SU-DHL-6 (cell line): Measurements from ENCODE around the gene RASSF5.
"Not testable (repeated sequence)": the region's sequence is repeated elsewhere in the genome, so short reads cannot be mapped to it uniquely, and the experiment has no call there.

Experiments used
- H2AFZ ChIP-seq: fragments of 200-600 bp; sonication (generic); 2 replicates; pipeline ENCODE4 v1.6.1; 2014; ENCODE audit warnings: low read depth, mild to moderate bottlenecking, moderate library complexity, mixed read lengths, antibody characterized with exemption, low read length; ENCODE audit not compliant: severe bottlenecking
- H3F3A ChIP-seq: fragments of 200-600 bp; shearing (Covaris generic); 2 replicates; pipeline ENCODE4 v1.6.0; 2016; ENCODE audit warnings: antibody characterized with exemption, mild to moderate bottlenecking; ENCODE audit not compliant: insufficient read depth
- H3K27ac ChIP-seq: fragments of 200-600 bp; sonication (generic); 2 replicates; pipeline ENCODE4 v1.5.1; 2016; ENCODE audit warnings: low read depth, mild to moderate bottlenecking, low read length, moderate library complexity, mixed read lengths
- H3K27me3 ChIP-seq: fragments of 200-600 bp; sonication (generic), shearing (Covaris generic); 2 replicates; pipeline ENCODE4 v1.6.0; 2014; ENCODE audit warnings: mild to moderate bottlenecking, low read length
- H3K36me3 ChIP-seq: fragments of 200-600 bp; sonication (generic); 2 replicates; pipeline ENCODE4 v1.6.1; 2014; ENCODE audit warnings: mild to moderate bottlenecking, low read length, mixed read lengths
- H3K4me2 ChIP-seq: fragments of 300-600, 200-600 bp; shearing (Covaris generic), sonication (generic); 2 replicates; pipeline ENCODE4 v1.6.0; 2014; ENCODE audit warnings: low read length, low read depth, mild to moderate bottlenecking; ENCODE audit not compliant: poor library complexity, severe bottlenecking
- H3K4me3 ChIP-seq: fragments of 200-600 bp; sonication (generic); 2 replicates; pipeline ENCODE4 v1.5.1; 2014; ENCODE audit warnings: antibody characterized with exemption, low read length, mild to moderate bottlenecking, mixed read lengths; ENCODE audit not compliant: insufficient read depth, poor library complexity, severe bottlenecking
- H3K79me2 ChIP-seq: fragments of 200-600 bp; sonication (generic); 2 replicates; pipeline ENCODE4 v1.6.1; 2014; ENCODE audit warnings: mild to moderate bottlenecking, low read length, moderate library complexity; ENCODE audit not compliant: insufficient read depth
- H3K9ac ChIP-seq: fragments of 200-600 bp; sonication (generic); 2 replicates; pipeline ENCODE4 v1.7.0; 2014; ENCODE audit warnings: mild to moderate bottlenecking, low read length
- H3K9me2 ChIP-seq: fragments of 200-600 bp; sonication (generic); replicated peaks from 2 replicates; pipeline ENCODE4 v1.6.1; 2014; ENCODE audit warnings: low read length; ENCODE audit not compliant: insufficient read depth
- H3K9me3 ChIP-seq: fragments of 200-600 bp; sonication (generic); 2 replicates; pipeline ENCODE4 v1.6.1; 2014; ENCODE audit warnings: low read length, mixed read lengths; ENCODE audit not compliant: insufficient read depth
- H4K20me1 ChIP-seq: fragments of 200-600 bp; sonication (generic); 2 replicates; pipeline ENCODE4 v1.6.1; 2014; ENCODE audit warnings: low read depth, mild to moderate bottlenecking, antibody characterized with exemption, low read length, moderate library complexity, mixed read lengths
- CTCF ChIP-seq: fragments of 200-600 bp; sonication (generic); IDR thresholded peaks from one replicate; pipeline ENCODE4 v1.5.1; 2017; ENCODE audit warnings: antibody characterized with exemption, mild to moderate bottlenecking, low read length, moderate library complexity; ENCODE audit not compliant: insufficient read depth, poor library complexity, severe bottlenecking
- EZH2phosphoT487 ChIP-seq: fragments of 200-600 bp; sonication (generic), shearing (Covaris generic); conservative IDR thresholded peaks from 2 replicates; pipeline ENCODE4 v1.6.1; 2018; ENCODE audit warnings: mild to moderate bottlenecking, antibody characterized with exemption, low read length, moderate library complexity, mixed read lengths

RASSF5 gene

GRCh38 chr1:206578978-206579374 lies 71.6 kb downstream of the RASSF5 start:
- Histone ChIP-seq H3K36me3 (no peaks in the 10 kb centered on the region), H3K4me2 (no peak overlapping the region), H3K9me3 (no peaks in the 10 kb centered on the region), H3K27ac (no peak overlapping the region), H2AFZ (no peak overlapping the region), H3K4me3 (no peak overlapping the region), H4K20me1 (no peaks in the 10 kb centered on the region; the same call in 1 of the 2 replicates), H3K9ac (no peak overlapping the region), H3K79me2 (peaks cover 37% of the 10 kb centered on the region), H3F3A (no peaks in the 10 kb centered on the region), H3K9me2 (no peaks in the 10 kb centered on the region), H3K27me3 (no peaks in the 10 kb centered on the region)
- no peak for TF ChIP-seq CTCF
- TF ChIP-seq EZH2phosphoT487 = no peak

GRCh38 chr1:206579747-206580437 lies 72.6 kb downstream of the RASSF5 start:
- no peaks in the 10 kb centered on the region for H3F3A ChIP-seq
- H3K4me3 ChIP-seq = no peak overlapping the region
- H3K27ac ChIP-seq = no peak overlapping the region
- H2AFZ ChIP-seq = no peak overlapping the region
- TF ChIP-seq EZH2phosphoT487 (no peak), CTCF (no peak)
- no peak overlapping the region for H3K4me2 ChIP-seq
- H3K79me2 ChIP-seq = peaks cover 37% of the 10 kb centered on the region
- no peaks in the 10 kb centered on the region for H3K36me3 ChIP-seq
- no peak overlapping the region for H3K9ac ChIP-seq
- H3K9me3 ChIP-seq = no peaks in the 10 kb centered on the region
- no peaks in the 10 kb centered on the region for H3K9me2 ChIP-seq
- no peaks in the 10 kb centered on the region for H3K27me3 ChIP-seq
- no peaks in the 10 kb centered on the region; the same call in 1 of the 2 replicates for H4K20me1 ChIP-seq

DNA sequence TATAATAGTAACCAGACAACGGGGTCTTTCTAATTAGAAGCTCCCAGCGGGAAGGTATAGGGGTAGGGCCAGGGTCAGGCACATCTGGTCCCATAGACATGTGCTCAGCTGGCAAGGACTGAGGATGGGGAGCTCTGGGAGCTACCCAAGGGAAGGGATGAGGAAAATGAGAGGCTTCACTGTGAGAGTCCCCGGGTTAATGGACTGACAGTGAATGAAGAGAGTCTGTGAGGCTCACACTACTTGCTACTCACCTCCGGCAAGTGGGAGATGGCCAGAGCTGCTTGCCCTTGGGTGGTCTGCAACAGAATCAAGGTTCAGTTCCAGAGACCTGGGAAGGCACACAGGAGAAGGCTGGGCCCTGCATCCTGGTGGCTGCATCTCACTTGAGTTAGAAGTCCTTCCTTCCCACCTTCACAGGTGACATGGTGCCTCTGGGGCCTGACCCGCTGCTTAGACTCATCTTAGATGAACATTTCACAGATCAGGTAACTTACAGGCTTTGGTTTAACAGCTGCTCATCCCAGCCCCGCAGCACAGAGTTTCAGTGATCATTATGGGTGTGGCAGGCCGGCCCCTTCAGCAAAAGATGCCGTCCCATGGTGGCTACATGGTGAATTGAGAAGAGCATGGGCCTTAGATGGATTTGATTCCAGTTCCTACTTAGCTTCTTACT lies 73.2 kb downstream of the RASSF5 start:
- no peaks in the 10 kb centered on the region for H3K9me3 ChIP-seq
- H3K27me3 ChIP-seq = no peaks in the 10 kb centered on the region
- H3K4me3 ChIP-seq = no peak overlapping the region
- no peaks in the 10 kb centered on the region for H3K9me2 ChIP-seq
- H3K9ac ChIP-seq = no peak overlapping the region
- H2AFZ ChIP-seq = no peak overlapping the region
- H3K36me3 ChIP-seq = no peaks in the 10 kb centered on the region
- H4K20me1 ChIP-seq = no peaks in the 10 kb centered on the region; the same call in 1 of the 2 replicates
- no peaks in the 10 kb centered on the region for H3F3A ChIP-seq
- no peak overlapping the region for H3K27ac ChIP-seq
- no peak overlapping the region for H3K4me2 ChIP-seq
- peaks cover 31% of the 10 kb centered on the region for H3K79me2 ChIP-seq
- TF ChIP-seq CTCF (no peak), EZH2phosphoT487 (no peak)

GRCh38 chr1:206581114-206581497 lies 73.8 kb downstream of the RASSF5 start:
- H3K36me3 ChIP-seq, H3K27ac ChIP-seq: not testable (repeated sequence)
- H3K79me2 ChIP-seq = peaks cover 27% of the 10 kb centered on the region

More at GRCh38 chr1:206581114-206581497, 73.8 kb downstream of the RASSF5 start:
- not testable (repeated sequence) for H3K4me2 ChIP-seq, H4K20me1 ChIP-seq, H3K27me3 ChIP-seq, H3K4me3 ChIP-seq, H3F3A ChIP-seq, H3K9me3 ChIP-seq, H2AFZ ChIP-seq, H3K9me2 ChIP-seq, H3K9ac ChIP-seq
